ENCODE data around the gene SMPD2. TPM values are rescaled to one million over a fixed set of nuclear protein-coding genes. Genes with fewer than 3 reads are reported as not detected.

SMPD2 gene
- total and polyA plus RNA-seq, 9 of the 15 experiments (the other 6 are each of a cell fraction or from before 2014, with no cell fraction given), result 0.13 to 21.8 (median 18.3) TPM

GRCh38 chr6:109440331-109441068, at the start of gene SMPD2, which contains the start of gene PPIL6 (continued):
- TF ChIP-seq DLX4 (CRISPR knock-in tag; IDR thresholded peaks at IDR 0.05), result no peak
- TF ChIP-seq HNRNPLL (IDR thresholded peaks at IDR 0.05; ENCODE audit: low read depth, low read length, poor library complexity, severe bottlenecking), result peak; percentile 88
- no peak for TF ChIP-seq RFX7 (CRISPR knock-in tag; IDR thresholded peaks at IDR 0.05)
- TF ChIP-seq EP300 (IDR thresholded peaks at IDR 0.05; ENCODE audit: low read length), result 0 out of 2 replicates have a peak, but pooled peaks have one; percentile 19
- TF ChIP-seq ZNF511 (CRISPR knock-in tag; IDR thresholded peaks at IDR 0.05), result peak; percentile 97
- peak; percentile 74 to 85 for TF ChIP-seq MNT (conservative IDR thresholded peaks at IDR 0.05)
- peak; percentile 45; the same call in 1 of the 2 replicates for TF ChIP-seq FOXM1 (IDR thresholded peaks at IDR 0.05; ENCODE audit: low read depth)
- TF ChIP-seq FOXM1 (CRISPR knock-in tag; IDR thresholded peaks at IDR 0.05; ENCODE audit: low read depth), result peak; percentile 88
- no peak for TF ChIP-seq USF1 (CRISPR knock-in tag; IDR thresholded peaks at IDR 0.05)
- no peak for TF ChIP-seq CHCHD3 (CRISPR knock-in tag; IDR thresholded peaks at IDR 0.05)
- TF ChIP-seq MAX (CRISPR knock-in tag; IDR thresholded peaks at IDR 0.05), result peak; percentile 90
